SK-N-MC (cell line): Measurements from ENCODE around the gene IFI30.

Source experiments
- DNase-seq: peaks from one replicate; pipeline ENCODE4 v3.0.0-alpha.2; 2011; ENCODE audit warnings: low read depth, low spot score
- H3K27ac ChIP-seq: fragments of 200-600 bp; sonication (generic); 2 replicates; pipeline ENCODE4 v1.5.1; 2016; ENCODE audit warnings: mixed run types
- H3K36me3 ChIP-seq: fragments of 200-600 bp; sonication (generic); 2 replicates; pipeline ENCODE4 v1.6.1; 2017; ENCODE audit warnings: antibody characterized with exemption, low read length, mixed read lengths; ENCODE audit not compliant: insufficient read depth
- H3K4me3 ChIP-seq: fragments of 200-600 bp; sonication (generic); 2 replicates; pipeline ENCODE4 v1.5.1; 2016
- H3K9ac ChIP-seq: fragments of 200-600 bp; sonication (generic); 2 replicates; pipeline ENCODE4 v1.8.0; 2017; ENCODE audit warnings: mixed run types, mixed read lengths; ENCODE audit not compliant: insufficient read length
- H3K9me3 ChIP-seq: fragments of 200-600 bp; sonication (generic); 2 replicates; pipeline ENCODE4 v1.6.1; 2017; ENCODE audit warnings: low read depth, mild to moderate bottlenecking, antibody characterized with exemption, low read length, moderate library complexity, mixed read lengths
- EZH2 ChIP-seq: fragments of 200-600 bp; sonication (generic); IDR thresholded peaks from one replicate; pipeline ENCODE4 v1.6.1; 2017; ENCODE audit warnings: antibody characterized with exemption
- FOXP2 ChIP-seq: optimal IDR thresholded peaks from 2 replicates; pipeline ENCODE3; 2011; ENCODE audit warnings: mild to moderate bottlenecking, moderate library complexity; ENCODE audit not compliant: insufficient read depth; ENCODE audit errors: extremely low read length, control extremely low read depth
- POLR2AphosphoS5 ChIP-seq: IDR thresholded peaks from 2 replicates; pipeline ENCODE4 v1.6.1; 2012; ENCODE audit warnings: mild to moderate bottlenecking, low read depth, low read length, borderline replicate concordance

The IFI30 gene

GRCh38 chr19:18145391-18145999 is 28.1 kb upstream of the IFI30 start:
- no peak for DNase-seq
- Histone ChIP-seq H3K4me3 (no peak overlapping the region), H3K9ac (no peak overlapping the region), H3K9me3 (no peaks in the 10 kb centered on the region), H3K27ac (no peak overlapping the region), H3K36me3 (peaks cover 13% of the 10 kb centered on the region; the same call in 1 of the 2 replicates)
- TF ChIP-seq POLR2AphosphoS5 (no peak), FOXP2 (no peak), EZH2 (no peak)

GRCh38 chr19:18147396-18147795 is 26.2 kb upstream of the IFI30 start:
- Histone ChIP-seq H3K27ac (no peak overlapping the region), H3K36me3 (peaks cover 8% of the 10 kb centered on the region; the same call in 1 of the 2 replicates), H3K4me3 (no peak overlapping the region), H3K9ac (no peak overlapping the region), H3K9me3 (no peaks in the 10 kb centered on the region)
- TF ChIP-seq POLR2AphosphoS5 (no peak), EZH2 (no peak), FOXP2 (no peak)
- DNase-seq = no peak

- no peak for DNase-seq
- no peaks in the 10 kb centered on the region; the same call in 1 of the 2 replicates for H3K36me3 ChIP-seq
- H3K9me3 ChIP-seq = no peaks in the 10 kb centered on the region
- no peak overlapping the region for H3K27ac ChIP-seq
- no peak overlapping the region for H3K9ac ChIP-seq
- H3K4me3 ChIP-seq = no peak overlapping the region
- no peak for TF ChIP-seq EZH2
- no peak for TF ChIP-seq POLR2AphosphoS5
- no peak for TF ChIP-seq FOXP2
Observed at GRCh38 chr19:18149596-18149975, 24.0 kb upstream of the IFI30 start.

GRCh38 chr19:18150776-18151624 is 22.6 kb upstream of the IFI30 start:
- DNase-seq = no peak
- Histone ChIP-seq H3K36me3 (no peaks in the 10 kb centered on the region; the same call in 1 of the 2 replicates), H3K9ac (no peak overlapping the region), H3K9me3 (no peaks in the 10 kb centered on the region), H3K27ac (0 out of 2 replicates have a peak overlapping the region, but pooled peaks have one; percentile 95), H3K4me3 (no peak overlapping the region)
- TF ChIP-seq EZH2 (no peak), FOXP2 (no peak), POLR2AphosphoS5 (no peak)

GRCh38 chr19:18152442-18152816 is 21.2 kb upstream of the IFI30 start:
- Histone ChIP-seq H3K36me3 (no peaks in the 10 kb centered on the region; the same call in 1 of the 2 replicates), H3K9ac (peak overlapping the region; percentile 95), H3K4me3 (peak overlapping the region; percentile 95), H3K9me3 (no peaks in the 10 kb centered on the region), H3K27ac (peak overlapping the region; percentile 95)
- TF ChIP-seq POLR2AphosphoS5 (no peak), FOXP2 (no peak), EZH2 (no peak)
- peak; percentile 90 for DNase-seq

GRCh38 chr19:18152817-18153555 is 20.6 kb upstream of the IFI30 start, which contains the start of gene PIK3R2:
TSS of gene PIK3R2 (plus strand) at chr19:18153163. CDS start at chr19:18155880, 2,717 bp downstream.
- Histone ChIP-seq H3K9ac (peak within 1 kb of the TSS; percentile 95), H3K4me3 (peak within 1 kb of the TSS; percentile 95), H3K27ac (peak within 1 kb of the TSS; percentile 95), H3K36me3 (no peaks in the 10 kb centered on the region; the same call in 1 of the 2 replicates), H3K9me3 (no peaks in the 10 kb centered on the region)
- peak; percentile 90 for DNase-seq
- no peak for TF ChIP-seq EZH2
- peak; percentile 43; the same call in 1 of the 2 replicates for TF ChIP-seq POLR2AphosphoS5
- peak; percentile 78 for TF ChIP-seq FOXP2

- 0 out of 2 replicates have a peak overlapping the region, but pooled peaks have one; percentile 50 for H3K27ac ChIP-seq
- no peak for DNase-seq
- H3K36me3 ChIP-seq = no peaks in the 10 kb centered on the region; the same call in 1 of the 2 replicates
- no peaks in the 10 kb centered on the region for H3K9me3 ChIP-seq
- TF ChIP-seq EZH2 = no peak
- TF ChIP-seq FOXP2 = no peak
- no peak for TF ChIP-seq POLR2AphosphoS5
- H3K9ac ChIP-seq = peak overlapping the region; percentile 94
- H3K4me3 ChIP-seq = peak overlapping the region; percentile 95
Observed at GRCh38 chr19:18153556-18154134, 20.0 kb upstream of the IFI30 start.
